NCI-H146 treated with DMSO at 0.1 percent for 48 hours (cell line): Measurements from ENCODE around the gene SPAG4.
A peak's percentile ranks its signal among the peaks of the same experiment; 100 is the strongest.

Source experiments
- DNase-seq: peaks from one replicate; lab custom pipeline; 2025; ENCODE audit not compliant: unreplicated experiment; lab: John Stamatoyannopoulos, UW

SPAG4 gene

GRCh38 chr20:35615667-35616464 is at the start of gene SPAG4:
SPAG4 (plus strand) TSS chr20:35615829; CDS start chr20:35616004, 175 bp downstream.
- DNase-seq = peak; percentile 100

GRCh38 chr20:35568645-35569044 is 47.0 kb upstream of the SPAG4 start:
- peak; percentile 44 for DNase-seq

- DNase-seq = no peak
Measured at GRCh38 chr20:35571555-35571954, 44.1 kb upstream of the SPAG4 start.

- no peak for DNase-seq
Measured at GRCh38 chr20:35572838-35573237, 42.8 kb upstream of the SPAG4 start.

- no peak for DNase-seq
Measured at GRCh38 chr20:35575958-35576357, 39.7 kb upstream of the SPAG4 start.

GRCh38 chr20:35576816-35577215 is 38.8 kb upstream of the SPAG4 start:
- DNase-seq = no peak

GRCh38 chr20:35578469-35578868 is 37.2 kb upstream of the SPAG4 start:
- no peak for DNase-seq

GRCh38 chr20:35579196-35579595 is 36.4 kb upstream of the SPAG4 start:
- no peak for DNase-seq

- no peak for DNase-seq
Measured at GRCh38 chr20:35582131-35582530, 33.5 kb upstream of the SPAG4 start.

- no peak for DNase-seq
Measured at GRCh38 chr20:35582741-35583404, 32.8 kb upstream of the SPAG4 start.

GRCh38 chr20:35583636-35584560 is 31.7 kb upstream of the SPAG4 start:
- no peak for DNase-seq

GRCh38 chr20:35586751-35587425 is 28.7 kb upstream of the SPAG4 start:
- DNase-seq = no peak

- DNase-seq = no peak
Measured at GRCh38 chr20:35587436-35587835, 28.2 kb upstream of the SPAG4 start.

- no peak for DNase-seq
Measured at GRCh38 chr20:35588397-35588796, 27.2 kb upstream of the SPAG4 start.

- DNase-seq = no peak
Measured at GRCh38 chr20:35592339-35592974, 23.2 kb upstream of the SPAG4 start.

GRCh38 chr20:35595456-35595855 is 20.2 kb upstream of the SPAG4 start:
- no peak for DNase-seq

GRCh38 chr20:35595901-35596300 is 19.7 kb upstream of the SPAG4 start:
- no peak for DNase-seq

- no peak for DNase-seq
Measured at GRCh38 chr20:35597186-35597585, 18.4 kb upstream of the SPAG4 start.

- no peak for DNase-seq
Measured at GRCh38 chr20:35598476-35598875, 17.2 kb upstream of the SPAG4 start.
